HG03460 (cell line): ENCODE measurements around the gene PSAP.
"Not testable (repeated sequence)": the region's sequence is repeated elsewhere in the genome, so short reads cannot be mapped to it uniquely, and the experiment has no call there.

Experiments
- ATAC-seq: cut with Tn5 transposase; IDR thresholded peaks from one replicate; pipeline ENCODE4 v1.9.1; 2021; ENCODE audit not compliant: unreplicated experiment

PSAP gene

GRCh38 chr10:71874680-71875354 lies 23.8 kb upstream of the PSAP start:
- ATAC-seq = not testable (repeated sequence)

GRCh38 chr10:71873582-71874211 lies 22.6 kb upstream of the PSAP start:
- ATAC-seq = peak; percentile 97

GRCh38 chr10:71869601-71870000 lies 18.6 kb upstream of the PSAP start:
- not testable (repeated sequence) for ATAC-seq

GRCh38 chr10:71868192-71868697 lies 17.2 kb upstream of the PSAP start:
- no peak for ATAC-seq

GRCh38 chr10:71865561-71866041 lies 14.6 kb upstream of the PSAP start:
- ATAC-seq = no peak

GRCh38 chr10:71864911-71865361 lies 13.9 kb upstream of the PSAP start:
- ATAC-seq = no peak

DNA sequence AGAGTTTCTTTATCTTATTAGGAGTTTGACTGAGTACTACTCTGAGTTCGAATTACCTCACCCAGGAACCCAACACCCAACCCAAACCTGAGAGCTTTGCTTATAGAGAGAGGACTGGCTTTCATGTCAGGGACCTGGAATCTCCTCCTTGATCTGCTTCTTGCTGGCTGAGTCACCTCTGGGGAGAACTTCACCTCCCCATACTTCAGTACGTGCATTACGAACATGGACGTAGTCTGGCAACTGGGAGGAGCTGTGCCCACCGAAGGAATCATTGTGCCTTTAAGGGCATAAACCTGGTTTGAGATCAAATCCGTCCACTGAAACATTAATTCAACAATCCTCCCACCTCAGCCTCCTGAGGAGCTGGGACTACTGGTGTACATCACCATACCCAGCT lies 12.2 kb upstream of the PSAP start:
- no peak for ATAC-seq

DNA sequence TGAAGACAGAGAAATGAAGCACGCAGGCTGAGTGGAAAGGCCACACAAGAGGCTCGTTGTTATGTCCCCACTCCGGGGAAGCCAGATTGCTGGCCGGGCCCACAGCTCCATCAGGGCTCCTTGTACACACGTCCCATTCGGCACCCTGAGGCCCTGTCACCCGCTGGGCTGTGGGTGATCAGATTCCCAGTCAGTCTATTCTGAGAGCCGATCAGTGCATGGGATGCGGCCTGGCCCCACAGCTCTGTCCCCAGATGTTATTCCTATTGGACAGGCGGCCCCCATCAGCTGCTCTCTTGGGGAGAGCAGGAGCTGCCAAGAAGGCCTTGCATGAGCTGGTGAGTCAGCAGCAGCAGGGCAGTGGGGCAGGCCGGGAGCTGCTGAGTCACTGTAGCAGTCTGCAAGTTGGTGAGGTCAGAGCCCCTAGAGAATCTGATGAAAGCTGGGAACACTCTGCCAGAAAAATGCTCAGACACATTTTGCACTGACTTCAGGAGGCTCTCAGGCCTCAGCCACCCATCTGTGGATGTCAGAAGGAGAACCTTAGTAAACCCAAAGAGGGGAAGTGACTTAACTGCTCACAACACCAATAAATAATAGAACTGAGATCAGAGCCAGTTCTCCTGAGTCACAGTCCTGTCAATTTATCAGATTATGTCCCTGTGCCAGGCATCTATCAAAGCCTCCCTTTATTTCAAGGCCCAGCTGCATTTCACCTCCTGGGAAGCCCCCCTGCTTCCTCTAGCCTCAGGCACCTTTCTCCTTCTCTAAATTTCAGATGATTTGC lies 9.4 kb upstream of the PSAP start:
- no peak for ATAC-seq

- no peak for ATAC-seq
These were observed 7.2 kb upstream of the PSAP start for GRCh38 chr10:71857934-71858890.

DNA sequence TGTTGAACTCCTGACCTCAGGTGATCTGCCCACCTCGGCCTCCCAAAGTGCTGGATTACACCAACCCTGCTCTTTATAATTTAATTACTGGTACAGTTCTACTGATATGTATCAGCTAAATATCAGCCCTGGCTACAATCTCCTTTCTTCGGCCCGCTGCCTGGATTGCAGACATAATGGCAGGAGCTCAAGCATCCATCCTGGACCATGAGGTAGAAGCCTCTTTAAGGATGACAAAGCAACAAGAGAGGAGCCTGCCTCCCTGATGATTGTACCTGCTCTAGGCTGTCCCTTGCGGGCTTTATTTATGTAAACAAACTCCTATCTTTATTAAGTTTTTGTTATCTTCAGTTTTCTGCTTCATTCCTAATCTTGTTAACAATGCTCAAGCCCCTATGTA lies 5.6 kb upstream of the PSAP start:
- ATAC-seq = no peak

- no peak for ATAC-seq
These were observed 3.0 kb upstream of the PSAP start for GRCh38 chr10:71854031-71854430.

DNA sequence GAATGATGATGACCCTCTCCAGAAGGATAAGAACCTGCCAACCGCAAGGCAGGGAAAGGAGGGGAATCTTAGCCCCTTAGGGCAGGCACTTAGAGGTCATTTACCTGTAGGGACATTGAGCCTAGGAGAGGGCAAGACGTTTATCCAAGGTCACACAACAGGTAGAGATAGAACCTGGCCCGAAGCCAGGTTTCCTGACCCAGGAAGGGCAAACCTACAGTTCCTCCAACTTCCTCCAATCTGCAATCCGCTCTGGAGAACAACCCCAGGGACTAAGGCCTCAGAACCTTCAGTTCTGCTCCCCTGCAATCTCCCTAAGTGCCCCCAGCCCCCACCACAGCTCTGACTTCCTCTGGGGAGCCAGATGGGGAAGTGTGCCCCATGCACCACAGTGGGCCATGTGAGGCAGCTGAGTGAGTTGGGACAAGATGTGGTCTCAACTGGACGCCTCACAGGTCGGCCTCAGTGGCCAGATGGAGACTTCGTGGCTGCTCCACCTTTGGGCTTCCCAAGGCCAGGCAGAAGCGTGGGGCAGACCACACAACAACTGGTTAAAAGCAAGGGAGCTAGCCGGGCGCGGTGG lies 1.4 kb upstream of the PSAP start:
- ATAC-seq = no peak

DNA sequence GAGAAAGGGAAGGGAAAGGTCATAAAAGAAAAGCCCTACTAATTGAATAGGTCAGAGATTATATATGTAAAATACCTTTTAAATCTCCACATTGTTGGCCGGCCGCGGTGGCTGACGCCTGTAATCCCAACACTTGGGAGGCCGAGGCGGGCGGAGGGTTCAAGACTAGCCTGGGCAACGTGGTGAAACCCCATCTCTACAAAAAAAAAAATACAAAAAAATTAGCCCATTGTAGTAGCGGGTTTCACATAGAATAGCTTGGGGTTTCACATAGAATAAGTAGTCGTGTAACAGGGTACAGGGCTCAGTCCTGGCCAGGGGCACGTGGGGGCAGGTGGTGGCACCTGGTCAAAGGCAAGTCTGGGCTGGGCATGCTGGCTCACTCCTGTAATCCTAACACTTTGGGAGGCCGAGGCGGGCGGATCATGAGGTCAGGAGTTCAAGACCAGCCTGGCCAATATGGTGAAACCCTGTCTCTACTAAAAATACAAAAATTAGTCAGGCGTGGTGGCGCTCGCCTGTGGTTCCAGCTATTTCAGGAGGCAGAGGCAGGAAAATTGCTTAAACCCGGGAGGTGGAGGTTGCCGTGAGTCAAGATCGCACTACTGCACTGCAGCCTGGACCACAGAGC lies 529 bp upstream of the PSAP start:
- ATAC-seq = peak; percentile 18

GRCh38 chr10:71850021-71850742 lies 869 bp downstream of the PSAP start:
- ATAC-seq = no peak

DNA sequence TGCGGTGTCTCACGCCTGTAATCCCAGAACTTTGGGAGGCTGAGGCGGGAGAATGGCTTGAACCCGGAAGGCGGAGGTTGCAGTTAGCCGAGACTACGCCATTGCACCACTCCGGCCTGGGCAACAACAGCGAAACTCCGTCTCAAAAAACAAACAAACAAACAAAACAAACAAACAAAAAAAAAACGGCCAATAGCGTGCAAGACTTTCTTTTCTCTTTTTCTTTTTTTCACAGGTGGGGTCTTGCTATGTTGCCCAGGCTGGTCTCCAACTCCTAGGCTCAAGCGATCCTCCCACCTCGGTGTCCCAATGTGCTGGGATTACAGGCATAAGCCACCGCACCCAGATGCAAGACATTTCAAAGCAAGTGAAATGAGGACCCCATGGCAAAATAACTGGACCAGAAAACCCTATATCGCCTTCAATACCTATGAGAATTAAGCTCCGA lies 1.6 kb downstream of the PSAP start:
- no peak for ATAC-seq

DNA sequence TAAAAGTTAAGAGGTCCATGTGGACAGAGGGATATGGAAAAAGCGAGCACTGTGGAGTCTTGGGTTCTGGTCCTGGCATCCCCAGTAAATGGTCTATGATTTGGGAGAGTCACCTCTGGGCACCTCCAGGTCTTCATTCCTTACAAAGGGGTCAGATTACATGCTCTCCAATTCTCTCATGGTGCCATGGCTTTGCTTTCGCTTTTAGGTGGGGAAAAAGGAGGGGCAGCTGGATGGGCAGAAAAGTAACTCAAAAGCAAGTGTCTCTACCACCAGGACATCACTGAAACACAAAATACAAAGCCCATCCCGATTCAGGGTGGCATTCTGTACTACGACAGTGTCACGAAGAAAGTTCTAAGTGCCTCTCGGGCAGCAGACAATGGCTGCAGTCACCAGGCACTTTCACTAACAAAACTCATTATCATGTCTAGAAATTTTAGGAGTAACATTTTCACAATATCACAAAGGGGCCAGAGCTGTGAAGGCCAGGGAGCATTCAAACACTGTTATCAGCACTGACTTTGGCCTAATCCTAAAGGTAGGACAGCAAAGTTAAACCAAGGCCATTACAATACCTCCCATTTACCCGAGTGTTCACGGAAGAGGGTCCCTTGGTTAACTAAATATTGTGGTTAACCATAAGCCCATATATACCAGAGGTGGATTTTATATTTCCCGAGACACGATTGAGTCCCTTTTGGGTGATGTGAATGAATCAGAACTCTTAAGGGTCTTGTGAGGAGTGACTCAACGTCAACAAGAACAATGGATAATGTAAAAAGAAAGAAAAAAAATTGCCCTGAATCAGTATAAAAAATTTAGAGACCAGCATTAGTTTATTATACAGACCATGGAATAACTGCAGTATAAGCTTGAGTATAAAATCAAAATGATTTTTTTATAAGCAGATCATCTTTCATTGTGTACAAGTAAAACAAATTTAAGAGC lies 2.5 kb downstream of the PSAP start:
- ATAC-seq = no peak

GRCh38 chr10:71847418-71847817 lies 3.6 kb downstream of the PSAP start:
- ATAC-seq = no peak

DNA sequence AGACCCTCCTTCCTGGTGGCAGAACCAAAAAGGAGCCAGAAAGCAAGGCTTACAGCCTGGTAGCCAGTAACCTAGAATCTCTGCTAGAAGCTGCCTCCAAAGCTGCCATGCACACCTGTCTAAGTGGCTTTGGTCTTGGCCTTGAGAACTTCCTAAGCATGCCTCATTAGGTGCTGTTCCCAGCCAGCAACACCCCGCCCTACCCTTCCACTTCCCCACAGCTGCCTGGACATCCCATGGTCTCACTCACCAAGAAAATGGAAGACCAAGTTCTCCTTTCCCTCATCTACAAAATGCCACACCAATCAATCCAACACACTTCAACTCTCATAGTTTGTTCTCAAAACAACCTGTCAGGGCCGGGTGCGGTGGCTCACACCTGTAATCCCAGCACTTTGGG lies 4.2 kb downstream of the PSAP start:
- ATAC-seq = no peak
